ENCODE data around the gene TIMM13.

DNA sequence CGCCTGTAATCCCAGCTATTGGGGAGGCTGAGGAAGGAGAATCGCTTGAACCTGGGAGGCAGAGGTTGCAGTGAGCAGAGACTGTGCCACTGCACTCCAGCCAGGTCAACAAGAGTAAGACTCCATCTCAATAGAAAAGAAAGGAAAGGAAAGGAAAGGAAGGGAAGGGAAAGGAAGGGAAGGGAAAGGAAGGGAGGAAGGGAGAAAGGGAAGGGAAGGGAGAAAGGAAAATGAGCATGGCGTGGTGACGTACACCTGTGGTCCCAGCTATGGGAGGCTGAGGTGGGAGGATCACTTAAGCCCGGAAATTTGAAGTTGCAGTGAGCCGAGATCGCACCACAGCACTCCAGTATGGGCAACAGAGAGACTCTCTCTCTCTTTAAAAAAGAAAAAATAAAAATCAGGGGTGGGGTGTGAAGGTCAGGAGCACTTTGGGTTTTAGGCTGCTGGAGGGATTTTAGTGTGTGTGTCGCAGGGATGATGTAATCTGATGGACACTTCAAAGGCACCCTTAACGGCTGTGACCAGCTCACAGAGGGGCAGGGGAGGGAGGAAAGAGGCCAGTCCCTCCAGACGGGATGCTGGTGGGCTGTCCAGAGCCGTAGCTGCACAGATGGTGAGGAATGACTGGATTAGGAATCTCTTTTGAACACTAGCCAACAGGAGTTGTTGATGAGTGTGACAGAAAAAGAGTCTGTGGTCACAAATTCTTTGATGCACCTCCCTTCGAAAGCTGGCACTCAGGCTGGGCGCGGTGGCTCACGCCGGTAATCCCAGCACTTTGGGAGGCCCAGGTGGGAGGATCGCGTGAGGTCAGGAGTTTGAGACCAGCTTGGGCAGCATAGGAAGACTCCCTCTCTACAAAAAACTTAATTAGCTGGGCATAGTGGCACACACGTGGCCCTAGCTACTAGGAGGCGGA, 39.8 kb downstream of the TIMM13 start:
- TF ChIP-seq POLR2AphosphoS5 (IDR thresholded peaks at IDR 0.05; ENCODE audit: low read length) (no peak), EP300 (IDR thresholded peaks at IDR 0.05; ENCODE audit: borderline replicate concordance in 1 of 2, control insufficient read depth in 1 of 2, low read depth in 2 of 2, low read length in 2 of 2) (no peak), KAT2A (conservative IDR thresholded peaks at IDR 0.05; ENCODE audit: control insufficient read depth, low read depth, low read length) (no peak), WRNIP1 (IDR thresholded peaks at IDR 0.05; ENCODE audit: borderline replicate concordance, low read depth, low read length) (no peak), SUPT20H (IDR thresholded peaks at IDR 0.05; ENCODE audit: borderline replicate concordance, control insufficient read depth, low read depth, low read length) (no peak), SREBF2 (IDR thresholded peaks at IDR 0.05; ENCODE audit: low read length) (no peak), NBN (IDR thresholded peaks at IDR 0.05) (no peak)
- TF ChIP-seq, protein P1, sequence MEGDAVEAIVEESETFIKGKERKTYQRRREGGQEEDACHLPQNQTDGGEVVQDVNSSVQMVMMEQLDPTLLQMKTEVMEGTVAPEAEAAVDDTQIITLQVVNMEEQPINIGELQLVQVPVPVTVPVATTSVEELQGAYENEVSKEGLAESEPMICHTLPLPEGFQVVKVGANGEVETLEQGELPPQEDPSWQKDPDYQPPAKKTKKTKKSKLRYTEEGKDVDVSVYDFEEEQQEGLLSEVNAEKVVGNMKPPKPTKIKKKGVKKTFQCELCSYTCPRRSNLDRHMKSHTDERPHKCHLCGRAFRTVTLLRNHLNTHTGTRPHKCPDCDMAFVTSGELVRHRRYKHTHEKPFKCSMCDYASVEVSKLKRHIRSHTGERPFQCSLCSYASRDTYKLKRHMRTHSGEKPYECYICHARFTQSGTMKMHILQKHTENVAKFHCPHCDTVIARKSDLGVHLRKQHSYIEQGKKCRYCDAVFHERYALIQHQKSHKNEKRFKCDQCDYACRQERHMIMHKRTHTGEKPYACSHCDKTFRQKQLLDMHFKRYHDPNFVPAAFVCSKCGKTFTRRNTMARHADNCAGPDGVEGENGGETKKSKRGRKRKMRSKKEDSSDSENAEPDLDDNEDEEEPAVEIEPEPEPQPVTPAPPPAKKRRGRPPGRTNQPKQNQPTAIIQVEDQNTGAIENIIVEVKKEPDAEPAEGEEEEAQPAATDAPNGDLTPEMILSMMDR (IDR thresholded peaks at IDR 0.05 in 2 of 3, conservative IDR thresholded peaks at IDR 0.05 in 1 of 3; ENCODE audit: control insufficient read depth in 2 of 3, extremely low read depth in 1 of 3, insufficient read depth in 1 of 3, low read depth in 3 of 3, low read length in 3 of 3): no peak
- TF ChIP-seq, protein P2, sequence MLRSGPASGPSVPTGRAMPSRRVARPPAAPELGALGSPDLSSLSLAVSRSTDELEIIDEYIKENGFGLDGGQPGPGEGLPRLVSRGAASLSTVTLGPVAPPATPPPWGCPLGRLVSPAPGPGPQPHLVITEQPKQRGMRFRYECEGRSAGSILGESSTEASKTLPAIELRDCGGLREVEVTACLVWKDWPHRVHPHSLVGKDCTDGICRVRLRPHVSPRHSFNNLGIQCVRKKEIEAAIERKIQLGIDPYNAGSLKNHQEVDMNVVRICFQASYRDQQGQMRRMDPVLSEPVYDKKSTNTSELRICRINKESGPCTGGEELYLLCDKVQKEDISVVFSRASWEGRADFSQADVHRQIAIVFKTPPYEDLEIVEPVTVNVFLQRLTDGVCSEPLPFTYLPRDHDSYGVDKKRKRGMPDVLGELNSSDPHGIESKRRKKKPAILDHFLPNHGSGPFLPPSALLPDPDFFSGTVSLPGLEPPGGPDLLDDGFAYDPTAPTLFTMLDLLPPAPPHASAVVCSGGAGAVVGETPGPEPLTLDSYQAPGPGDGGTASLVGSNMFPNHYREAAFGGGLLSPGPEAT (IDR thresholded peaks at IDR 0.05; ENCODE audit: low read depth): no peak
- TF ChIP-seq, protein P3, sequence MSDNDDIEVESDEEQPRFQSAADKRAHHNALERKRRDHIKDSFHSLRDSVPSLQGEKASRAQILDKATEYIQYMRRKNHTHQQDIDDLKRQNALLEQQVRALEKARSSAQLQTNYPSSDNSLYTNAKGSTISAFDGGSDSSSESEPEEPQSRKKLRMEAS (IDR thresholded peaks at IDR 0.05; ENCODE audit: low read depth, low read length): no peak
